K562 (cell line): ENCODE data around the gene MRI1. TPM values are rescaled to one million over a fixed set of nuclear protein-coding genes. Genes with fewer than 3 reads are reported as not detected.

ENCODE experiments used
- BRD9 ChIP-seq: fragments of 450-650 bp; IDR thresholded peaks from 2 replicates; pipeline ENCODE4 v1.6.1; 2018; ENCODE audit warnings: low read depth; ENCODE audit not compliant: partially characterized antibody
- KAT2B ChIP-seq: IDR thresholded peaks from one replicate; pipeline ENCODE4 v1.6.1; 2012; ENCODE audit warnings: low read depth, mild to moderate bottlenecking, control low read depth, inconsistent platforms, low read length, moderate library complexity
- RB1 ChIP-seq: fragments of 450-650 bp; IDR thresholded peaks from 2 replicates; pipeline ENCODE4 v1.6.1; 2017; ENCODE audit warnings: low read depth, mild to moderate bottlenecking
- SIN3B ChIP-seq: fragments of 450-650 bp; IDR thresholded peaks from 2 replicates; pipeline ENCODE4 v1.6.1; 2017; ENCODE audit warnings: low read depth, mild to moderate bottlenecking, moderate library complexity
- SREBF1 ChIP-seq: fragments of 150-350 bp; IDR thresholded peaks from 2 replicates; pipeline ENCODE4 v1.6.1; 2014; ENCODE audit warnings: antibody characterized with exemption, low read depth, low read length, borderline replicate concordance
- ZNF384 ChIP-seq: IDR thresholded peaks from 2 replicates; pipeline ENCODE4 v1.6.1; 2012; ENCODE audit warnings: low read depth, low read length, improper control_type of control experiment
- ZNF586 ChIP-seq: fragments of 450-650 bp; formaldehyde crosslinking; conservative IDR thresholded peaks from 2 replicates; pipeline ENCODE4 v1.4.0; 2020; ENCODE audit warnings: mild to moderate bottlenecking, moderate library complexity
- ZNF76 ChIP-seq: fragments of 250-450 bp; sonication (Bioruptor Pico); IDR thresholded peaks from 2 replicates; pipeline ENCODE4 v1.4.0; 2020; ENCODE audit warnings: mild to moderate bottlenecking, moderate library complexity, borderline replicate concordance
- polyA plus RNA-seq, 8 experiments: library from polyadenylated mRNA; depleted of rRNA in 4 of 8; stranded (reverse) in 5 of 8; unstranded in 3 of 8; fragments of >200 nt; fragmentation: Nextera tagmentation in 2 of 8; fragmentation: Illumina TruSeq in 1 of 8; extraction: Ambion mirVana in 2 of 8; extraction: Trizol in 1 of 8; gene quantifications; 2 replicates each; pipeline versions ENCODE4 v1.2.1 to v1.2.3, GENCODE V29; 2011 to 2014; ENCODE audit warnings: inconsistent platforms in 1 of 8, missing spikeins in 1 of 8
- total RNA-seq, 7 experiments: library from RNA; depleted of rRNA in 6 of 7; stranded (reverse); fragments of >200 nt in 6 of 7; fragmentation: Illumina TruSeq in 2 of 7; extraction: Trizol in 2 of 7; gene quantifications; 2 replicates each; pipeline versions ENCODE4 v1.2.1 to v1.2.3, GENCODE V29; 2011 to 2021; ENCODE audit warnings: low replicate concordance in 1 of 7
- TF ChIP-seq, protein P1 (sequence below), 2 experiments: fragments of 450-650 bp; formaldehyde crosslinking in 1 of 2; IDR thresholded peaks; 2 replicates each; pipeline versions ENCODE4 v1.4.0 to v1.6.1; 2014 to 2020; ENCODE audit warnings: mild to moderate bottlenecking in 2 of 2, borderline replicate concordance in 1 of 2, low read depth in 1 of 2
- TF ChIP-seq, protein P2 (sequence below): fragments of 250-450 bp; sonication (Bioruptor Pico); IDR thresholded peaks from 2 replicates; pipeline ENCODE4 v1.5.0; 2020; ENCODE audit warnings: mild to moderate bottlenecking, borderline replicate concordance
- TF ChIP-seq, protein P3 (sequence below): fragments of 200-800 bp; sonication (Bioruptor generic); IDR thresholded peaks from 2 replicates; pipeline ENCODE4 v1.6.1; 2017; ENCODE audit warnings: missing genetic modification characterization, missing compliant biosample characterization
- TF ChIP-seq, protein P4 (sequence below): fragments of 250-450 bp; sonication (Bioruptor Pico); IDR thresholded peaks from 2 replicates; pipeline ENCODE4 v1.5.0; 2021; ENCODE audit warnings: mild to moderate bottlenecking, borderline replicate concordance

MRI1 gene
- total and polyA plus RNA-seq, 9 of the 15 experiments (the other 6 are each of a cell fraction or from before 2014, with no cell fraction given) = 5.5 to 57.4 (median 28.2) TPM

DNA sequence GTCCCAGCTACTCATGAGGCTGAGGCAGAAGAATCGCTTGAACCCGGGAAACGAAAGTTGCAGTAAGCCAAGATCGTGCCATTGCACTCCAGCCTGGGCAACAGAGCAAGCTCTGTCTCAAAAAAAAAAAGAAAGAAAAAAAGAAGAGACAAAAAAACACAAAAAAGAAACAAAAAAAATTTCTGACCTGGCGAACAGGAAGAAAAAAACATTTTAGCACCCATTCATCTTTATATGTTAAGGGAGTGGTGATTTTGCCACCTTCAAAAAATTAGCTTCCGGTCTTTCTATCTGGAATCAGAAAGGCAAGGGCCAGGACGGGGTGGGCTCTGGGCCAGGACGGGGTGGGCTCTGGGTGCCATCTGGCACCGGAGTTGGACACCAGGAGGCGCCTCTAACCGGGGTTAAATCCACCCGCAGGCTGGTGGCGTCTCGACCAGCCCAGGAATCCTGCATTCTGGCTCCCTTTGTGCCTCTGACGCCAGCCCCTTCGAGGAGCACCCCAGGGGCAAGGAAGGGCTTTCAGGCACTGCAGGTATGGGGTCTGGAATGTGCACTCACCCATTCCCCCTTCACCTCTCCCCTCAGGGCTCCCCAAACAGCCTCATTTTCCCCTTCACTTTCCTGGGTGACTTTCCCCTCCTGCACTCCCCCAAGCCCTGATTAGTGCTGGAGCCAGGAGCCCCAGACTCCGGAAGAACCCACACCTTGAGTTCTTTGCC, 20.6 kb downstream of the MRI1 start (continued):
- TF ChIP-seq, protein P1, sequence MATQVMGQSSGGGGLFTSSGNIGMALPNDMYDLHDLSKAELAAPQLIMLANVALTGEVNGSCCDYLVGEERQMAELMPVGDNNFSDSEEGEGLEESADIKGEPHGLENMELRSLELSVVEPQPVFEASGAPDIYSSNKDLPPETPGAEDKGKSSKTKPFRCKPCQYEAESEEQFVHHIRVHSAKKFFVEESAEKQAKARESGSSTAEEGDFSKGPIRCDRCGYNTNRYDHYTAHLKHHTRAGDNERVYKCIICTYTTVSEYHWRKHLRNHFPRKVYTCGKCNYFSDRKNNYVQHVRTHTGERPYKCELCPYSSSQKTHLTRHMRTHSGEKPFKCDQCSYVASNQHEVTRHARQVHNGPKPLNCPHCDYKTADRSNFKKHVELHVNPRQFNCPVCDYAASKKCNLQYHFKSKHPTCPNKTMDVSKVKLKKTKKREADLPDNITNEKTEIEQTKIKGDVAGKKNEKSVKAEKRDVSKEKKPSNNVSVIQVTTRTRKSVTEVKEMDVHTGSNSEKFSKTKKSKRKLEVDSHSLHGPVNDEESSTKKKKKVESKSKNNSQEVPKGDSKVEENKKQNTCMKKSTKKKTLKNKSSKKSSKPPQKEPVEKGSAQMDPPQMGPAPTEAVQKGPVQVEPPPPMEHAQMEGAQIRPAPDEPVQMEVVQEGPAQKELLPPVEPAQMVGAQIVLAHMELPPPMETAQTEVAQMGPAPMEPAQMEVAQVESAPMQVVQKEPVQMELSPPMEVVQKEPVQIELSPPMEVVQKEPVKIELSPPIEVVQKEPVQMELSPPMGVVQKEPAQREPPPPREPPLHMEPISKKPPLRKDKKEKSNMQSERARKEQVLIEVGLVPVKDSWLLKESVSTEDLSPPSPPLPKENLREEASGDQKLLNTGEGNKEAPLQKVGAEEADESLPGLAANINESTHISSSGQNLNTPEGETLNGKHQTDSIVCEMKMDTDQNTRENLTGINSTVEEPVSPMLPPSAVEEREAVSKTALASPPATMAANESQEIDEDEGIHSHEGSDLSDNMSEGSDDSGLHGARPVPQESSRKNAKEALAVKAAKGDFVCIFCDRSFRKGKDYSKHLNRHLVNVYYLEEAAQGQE (IDR thresholded peaks at IDR 0.05; ENCODE audit: borderline replicate concordance) = peak; percentile 87
- TF ChIP-seq, protein P1 (CRISPR knock-in tag; IDR thresholded peaks at IDR 0.05; ENCODE audit: low read depth) = no peak
- TF ChIP-seq BRD9 = peak; percentile 36
- TF ChIP-seq SREBF1 = no peak
- no peak for TF ChIP-seq SIN3B
- TF ChIP-seq, protein P2, sequence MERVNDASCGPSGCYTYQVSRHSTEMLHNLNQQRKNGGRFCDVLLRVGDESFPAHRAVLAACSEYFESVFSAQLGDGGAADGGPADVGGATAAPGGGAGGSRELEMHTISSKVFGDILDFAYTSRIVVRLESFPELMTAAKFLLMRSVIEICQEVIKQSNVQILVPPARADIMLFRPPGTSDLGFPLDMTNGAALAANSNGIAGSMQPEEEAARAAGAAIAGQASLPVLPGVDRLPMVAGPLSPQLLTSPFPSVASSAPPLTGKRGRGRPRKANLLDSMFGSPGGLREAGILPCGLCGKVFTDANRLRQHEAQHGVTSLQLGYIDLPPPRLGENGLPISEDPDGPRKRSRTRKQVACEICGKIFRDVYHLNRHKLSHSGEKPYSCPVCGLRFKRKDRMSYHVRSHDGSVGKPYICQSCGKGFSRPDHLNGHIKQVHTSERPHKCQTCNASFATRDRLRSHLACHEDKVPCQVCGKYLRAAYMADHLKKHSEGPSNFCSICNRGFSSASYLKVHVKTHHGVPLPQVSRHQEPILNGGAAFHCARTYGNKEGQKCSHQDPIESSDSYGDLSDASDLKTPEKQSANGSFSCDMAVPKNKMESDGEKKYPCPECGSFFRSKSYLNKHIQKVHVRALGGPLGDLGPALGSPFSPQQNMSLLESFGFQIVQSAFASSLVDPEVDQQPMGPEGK = no peak
- no peak for TF ChIP-seq ZNF586
- TF ChIP-seq, protein P3, sequence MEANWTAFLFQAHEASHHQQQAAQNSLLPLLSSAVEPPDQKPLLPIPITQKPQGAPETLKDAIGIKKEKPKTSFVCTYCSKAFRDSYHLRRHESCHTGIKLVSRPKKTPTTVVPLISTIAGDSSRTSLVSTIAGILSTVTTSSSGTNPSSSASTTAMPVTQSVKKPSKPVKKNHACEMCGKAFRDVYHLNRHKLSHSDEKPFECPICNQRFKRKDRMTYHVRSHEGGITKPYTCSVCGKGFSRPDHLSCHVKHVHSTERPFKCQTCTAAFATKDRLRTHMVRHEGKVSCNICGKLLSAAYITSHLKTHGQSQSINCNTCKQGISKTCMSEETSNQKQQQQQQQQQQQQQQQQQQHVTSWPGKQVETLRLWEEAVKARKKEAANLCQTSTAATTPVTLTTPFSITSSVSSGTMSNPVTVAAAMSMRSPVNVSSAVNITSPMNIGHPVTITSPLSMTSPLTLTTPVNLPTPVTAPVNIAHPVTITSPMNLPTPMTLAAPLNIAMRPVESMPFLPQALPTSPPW = peak; percentile 51; the same call in 1 of the 2 replicates
- peak; percentile 44; the same call in 1 of the 2 replicates for TF ChIP-seq RB1
- peak; percentile 43; the same call in 1 of the 2 replicates for TF ChIP-seq ZNF384
- TF ChIP-seq KAT2B = no peak
- no peak for TF ChIP-seq ZNF76 (CRISPR knock-in tag)
- TF ChIP-seq, protein P4, sequence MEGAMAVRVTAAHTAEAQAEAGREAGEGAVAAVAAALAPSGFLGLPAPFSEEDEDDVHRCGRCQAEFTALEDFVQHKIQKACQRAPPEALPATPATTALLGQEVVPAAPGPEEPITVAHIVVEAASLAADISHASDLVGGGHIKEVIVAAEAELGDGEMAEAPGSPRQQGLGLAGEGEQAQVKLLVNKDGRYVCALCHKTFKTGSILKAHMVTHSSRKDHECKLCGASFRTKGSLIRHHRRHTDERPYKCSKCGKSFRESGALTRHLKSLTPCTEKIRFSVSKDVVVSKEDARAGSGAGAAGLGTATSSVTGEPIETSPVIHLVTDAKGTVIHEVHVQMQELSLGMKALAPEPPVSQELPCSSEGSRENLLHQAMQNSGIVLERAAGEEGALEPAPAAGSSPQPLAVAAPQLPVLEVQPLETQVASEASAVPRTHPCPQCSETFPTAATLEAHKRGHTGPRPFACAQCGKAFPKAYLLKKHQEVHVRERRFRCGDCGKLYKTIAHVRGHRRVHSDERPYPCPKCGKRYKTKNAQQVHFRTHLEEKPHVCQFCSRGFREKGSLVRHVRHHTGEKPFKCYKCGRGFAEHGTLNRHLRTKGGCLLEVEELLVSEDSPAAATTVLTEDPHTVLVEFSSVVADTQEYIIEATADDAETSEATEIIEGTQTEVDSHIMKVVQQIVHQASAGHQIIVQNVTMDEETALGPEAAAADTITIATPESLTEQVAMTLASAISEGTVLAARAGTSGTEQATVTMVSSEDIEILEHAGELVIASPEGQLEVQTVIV (CRISPR knock-in tag) = no peak
